HepG2 (cell line): Measurements from ENCODE around the gene UBE2M. TPM values are rescaled to one million over a fixed set of nuclear protein-coding genes. Genes with fewer than 3 reads are reported as not detected.
A peak's percentile ranks its signal among the peaks of the same experiment; 100 is the strongest.

Experiments used
- ELF1 ChIP-seq: sonication (generic); formaldehyde crosslinking; IDR thresholded peaks from 2 replicates; pipeline ENCODE4 v1.4.0; 2020; ENCODE audit warnings: missing genetic modification reagents
- ELF3 ChIP-seq: IDR thresholded peaks from 2 replicates; pipeline ENCODE4 v1.6.1; 2016; ENCODE audit warnings: missing genetic modification reagents, missing compliant biosample characterization
- ESRRA ChIP-seq: sonication (generic); formaldehyde crosslinking; IDR thresholded peaks from 2 replicates; pipeline ENCODE4 v1.5.1; 2020; ENCODE audit warnings: mild to moderate bottlenecking, low read depth, missing genetic modification reagents
- GLI4 ChIP-seq: sonication (generic); formaldehyde crosslinking; IDR thresholded peaks from 2 replicates; pipeline ENCODE4 v1.5.1; 2020; ENCODE audit warnings: missing genetic modification reagents, mild to moderate bottlenecking, moderate library complexity, borderline replicate concordance
- HDAC2 ChIP-seq: sonication (generic); formaldehyde crosslinking; IDR thresholded peaks from 2 replicates; pipeline ENCODE4 v1.4.0; 2020; ENCODE audit warnings: missing genetic modification reagents
- HES4 ChIP-seq: sonication (generic); formaldehyde crosslinking; IDR thresholded peaks from 2 replicates; pipeline ENCODE4 v1.9.0; 2021; ENCODE audit warnings: mild to moderate bottlenecking, missing genetic modification reagents, borderline replicate concordance
- HNRNPUL1 ChIP-seq: fragments of 200-400 bp; formaldehyde crosslinking; IDR thresholded peaks from 2 replicates; pipeline ENCODE4 v1.6.1; 2017; ENCODE audit warnings: low read depth, mild to moderate bottlenecking, low read length, moderate library complexity
- PCBP2 ChIP-seq: fragments of 200-400 bp; formaldehyde crosslinking; optimal IDR thresholded peaks from 2 replicates; pipeline ENCODE3; 2018; ENCODE audit warnings: low read length, low read depth; ENCODE audit not compliant: poor library complexity, severe bottlenecking
- RAD51 ChIP-seq: fragments of 450-650 bp; IDR thresholded peaks from 2 replicates; pipeline ENCODE4 v1.6.1; 2016; ENCODE audit warnings: borderline replicate concordance
- RXRA ChIP-seq: sonication (generic); formaldehyde crosslinking; IDR thresholded peaks from 2 replicates; pipeline ENCODE4 v1.5.1; 2020; ENCODE audit warnings: missing genetic modification reagents
- SAFB2 ChIP-seq: sonication (generic); formaldehyde crosslinking; IDR thresholded peaks from 2 replicates; pipeline ENCODE4 v1.5.1; 2020; ENCODE audit warnings: missing genetic modification reagents, low read depth, mild to moderate bottlenecking, borderline replicate concordance
- SALL1 ChIP-seq: sonication (generic); formaldehyde crosslinking; IDR thresholded peaks from 2 replicates; pipeline ENCODE4 v1.8.0; 2022; ENCODE audit warnings: mild to moderate bottlenecking, missing genetic modification reagents
- SAP130 ChIP-seq: IDR thresholded peaks from 2 replicates; pipeline ENCODE4 v1.6.1; 2016; ENCODE audit warnings: low read depth
- SIX4 ChIP-seq: sonication (generic); formaldehyde crosslinking; IDR thresholded peaks from 2 replicates; pipeline ENCODE4 v1.4.0; 2020; ENCODE audit warnings: missing genetic modification reagents
- ZBTB38 ChIP-seq: sonication (generic); formaldehyde crosslinking; IDR thresholded peaks from 2 replicates; pipeline ENCODE4 v1.5.1; 2020; ENCODE audit warnings: mild to moderate bottlenecking, missing genetic modification reagents
- ZFAT ChIP-seq: sonication (generic); formaldehyde crosslinking; conservative IDR thresholded peaks from 2 replicates; pipeline ENCODE4 v1.8.1; 2023; ENCODE audit warnings: missing genetic modification reagents, inconsistent platforms
- ZNF160 ChIP-seq: sonication (generic); formaldehyde crosslinking; IDR thresholded peaks from 2 replicates; pipeline ENCODE4 v1.8.0; 2022; ENCODE audit warnings: mild to moderate bottlenecking, inconsistent platforms, missing genetic modification reagents
- ZNF230 ChIP-seq: sonication (generic); formaldehyde crosslinking; IDR thresholded peaks from 2 replicates; pipeline ENCODE4 v1.4.0; 2020; ENCODE audit warnings: mild to moderate bottlenecking, missing genetic modification reagents
- ZNF234 ChIP-seq: sonication (generic); formaldehyde crosslinking; conservative IDR thresholded peaks from 2 replicates; pipeline ENCODE4 v1.5.1; 2020; ENCODE audit warnings: mild to moderate bottlenecking, missing genetic modification reagents
- ZNF34 ChIP-seq: sonication (generic); formaldehyde crosslinking; IDR thresholded peaks from 2 replicates; pipeline ENCODE4 v1.4.0; 2020; ENCODE audit warnings: mild to moderate bottlenecking, missing genetic modification reagents, borderline replicate concordance
- ZNF354B ChIP-seq: sonication (generic); formaldehyde crosslinking; IDR thresholded peaks from 2 replicates; pipeline ENCODE4 v1.8.0; 2022; ENCODE audit warnings: mild to moderate bottlenecking, missing genetic modification reagents
- ZNF432 ChIP-seq: sonication (generic); formaldehyde crosslinking; IDR thresholded peaks from 2 replicates; pipeline ENCODE4 v1.5.0; 2020; ENCODE audit warnings: missing genetic modification reagents, mild to moderate bottlenecking, borderline replicate concordance
- ZNF468 ChIP-seq: sonication (generic); formaldehyde crosslinking; IDR thresholded peaks from 2 replicates; pipeline ENCODE4 v1.8.0; 2022; ENCODE audit warnings: mild to moderate bottlenecking, moderate library complexity, missing genetic modification reagents
- ZSCAN22 ChIP-seq: sonication (generic); formaldehyde crosslinking; IDR thresholded peaks from 2 replicates; pipeline ENCODE4 v1.4.0; 2020; ENCODE audit warnings: mild to moderate bottlenecking, missing genetic modification reagents
- polyA plus RNA-seq, 8 experiments: library from polyadenylated mRNA; depleted of rRNA in 3 of 8; stranded (reverse) in 7 of 8; unstranded in 1 of 8; fragments of >200 nt; fragmentation: Illumina TruSeq in 4 of 8; extraction: Trizol in 4 of 8; gene quantifications; 2 replicates each; pipeline versions ENCODE4 v1.2.1 to v1.2.3, GENCODE V29; 2011 to 2016; ENCODE audit warnings: low read depth in 4 of 8, missing spikeins in 1 of 8, mixed read lengths in 1 of 8; ENCODE audit not compliant: insufficient read depth in 1 of 8
- total RNA-seq, 5 experiments: library from RNA; depleted of rRNA; stranded (reverse); fragments of >200 nt; fragmentation: Illumina TruSeq; extraction: Trizol; gene quantifications; 2 replicates each; pipeline ENCODE4 v1.2.3, GENCODE V29; 2016; ENCODE audit warnings: low read depth in 1 of 5
- TF ChIP-seq, protein P1 (sequence below): sonication (generic); formaldehyde crosslinking; IDR thresholded peaks from 2 replicates; pipeline ENCODE4 v1.4.0; 2020; ENCODE audit warnings: missing genetic modification reagents
- TF ChIP-seq, protein P2 (sequence below): sonication (generic); formaldehyde crosslinking; IDR thresholded peaks from 2 replicates; pipeline ENCODE4 v1.9.0; 2022; ENCODE audit warnings: missing genetic modification reagents, mild to moderate bottlenecking, borderline replicate concordance

UBE2M gene
- total and polyA plus RNA-seq, 2 of the 13 experiments (the other 11 are each of a cell fraction or from before 2014, with no cell fraction given): 36.2 to 50.3 TPM

DNA sequence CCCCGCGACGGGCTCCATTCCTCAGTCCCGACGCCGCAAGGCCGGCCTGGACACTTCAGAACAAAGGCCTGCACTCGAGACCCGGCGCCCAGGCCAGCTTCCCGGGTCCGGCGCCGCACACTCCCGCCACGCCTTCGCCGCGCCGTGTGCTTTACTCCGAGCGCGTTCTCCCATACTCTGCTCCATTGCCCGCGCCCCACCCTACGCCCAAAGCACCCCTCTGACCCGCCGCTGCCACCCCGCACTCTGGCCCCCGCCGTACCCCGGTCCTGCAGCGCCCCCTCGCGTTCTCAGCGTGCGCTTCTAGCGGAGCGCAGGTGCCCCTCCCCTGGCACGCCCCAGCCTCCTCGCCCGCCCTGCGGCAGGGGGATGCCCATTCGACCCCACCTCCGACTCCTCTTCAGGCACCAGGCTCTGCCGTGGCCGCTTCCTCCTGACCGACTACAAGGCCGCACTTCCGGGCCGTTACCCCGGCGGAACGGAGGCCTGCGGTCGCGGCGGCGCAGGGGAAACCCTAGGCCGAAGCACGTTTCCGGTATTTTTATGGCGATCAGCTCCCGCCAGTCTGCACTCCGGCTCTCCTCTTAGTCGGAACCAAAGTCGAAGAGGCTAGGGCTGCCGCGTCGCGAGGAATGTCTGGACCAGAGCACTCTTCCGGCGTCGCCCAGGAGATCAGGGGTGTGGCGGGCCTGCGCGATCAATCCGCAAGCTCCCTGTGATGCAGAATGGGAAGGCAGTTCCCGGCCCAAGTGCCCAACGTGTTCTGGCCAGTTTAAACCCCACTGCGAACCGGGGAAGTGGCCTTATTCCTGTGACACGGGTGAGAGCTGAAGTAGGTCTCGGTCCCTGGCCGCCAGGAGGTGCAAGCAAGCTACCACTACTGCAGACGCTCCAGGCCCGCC is 38.8 kb downstream of the UBE2M start, which contains the start of gene ZBTB45 (continued):
- TF ChIP-seq, protein P1, sequence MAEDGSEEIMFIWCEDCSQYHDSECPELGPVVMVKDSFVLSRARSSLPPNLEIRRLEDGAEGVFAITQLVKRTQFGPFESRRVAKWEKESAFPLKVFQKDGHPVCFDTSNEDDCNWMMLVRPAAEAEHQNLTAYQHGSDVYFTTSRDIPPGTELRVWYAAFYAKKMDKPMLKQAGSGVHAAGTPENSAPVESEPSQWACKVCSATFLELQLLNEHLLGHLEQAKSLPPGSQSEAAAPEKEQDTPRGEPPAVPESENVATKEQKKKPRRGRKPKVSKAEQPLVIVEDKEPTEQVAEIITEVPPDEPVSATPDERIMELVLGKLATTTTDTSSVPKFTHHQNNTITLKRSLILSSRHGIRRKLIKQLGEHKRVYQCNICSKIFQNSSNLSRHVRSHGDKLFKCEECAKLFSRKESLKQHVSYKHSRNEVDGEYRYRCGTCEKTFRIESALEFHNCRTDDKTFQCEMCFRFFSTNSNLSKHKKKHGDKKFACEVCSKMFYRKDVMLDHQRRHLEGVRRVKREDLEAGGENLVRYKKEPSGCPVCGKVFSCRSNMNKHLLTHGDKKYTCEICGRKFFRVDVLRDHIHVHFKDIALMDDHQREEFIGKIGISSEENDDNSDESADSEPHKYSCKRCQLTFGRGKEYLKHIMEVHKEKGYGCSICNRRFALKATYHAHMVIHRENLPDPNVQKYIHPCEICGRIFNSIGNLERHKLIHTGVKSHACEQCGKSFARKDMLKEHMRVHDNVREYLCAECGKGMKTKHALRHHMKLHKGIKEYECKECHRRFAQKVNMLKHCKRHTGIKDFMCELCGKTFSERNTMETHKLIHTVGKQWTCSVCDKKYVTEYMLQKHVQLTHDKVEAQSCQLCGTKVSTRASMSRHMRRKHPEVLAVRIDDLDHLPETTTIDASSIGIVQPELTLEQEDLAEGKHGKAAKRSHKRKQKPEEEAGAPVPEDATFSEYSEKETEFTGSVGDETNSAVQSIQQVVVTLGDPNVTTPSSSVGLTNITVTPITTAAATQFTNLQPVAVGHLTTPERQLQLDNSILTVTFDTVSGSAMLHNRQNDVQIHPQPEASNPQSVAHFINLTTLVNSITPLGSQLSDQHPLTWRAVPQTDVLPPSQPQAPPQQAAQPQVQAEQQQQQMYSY (CRISPR knock-in tag): peak; percentile 60
- TF ChIP-seq, protein P2, sequence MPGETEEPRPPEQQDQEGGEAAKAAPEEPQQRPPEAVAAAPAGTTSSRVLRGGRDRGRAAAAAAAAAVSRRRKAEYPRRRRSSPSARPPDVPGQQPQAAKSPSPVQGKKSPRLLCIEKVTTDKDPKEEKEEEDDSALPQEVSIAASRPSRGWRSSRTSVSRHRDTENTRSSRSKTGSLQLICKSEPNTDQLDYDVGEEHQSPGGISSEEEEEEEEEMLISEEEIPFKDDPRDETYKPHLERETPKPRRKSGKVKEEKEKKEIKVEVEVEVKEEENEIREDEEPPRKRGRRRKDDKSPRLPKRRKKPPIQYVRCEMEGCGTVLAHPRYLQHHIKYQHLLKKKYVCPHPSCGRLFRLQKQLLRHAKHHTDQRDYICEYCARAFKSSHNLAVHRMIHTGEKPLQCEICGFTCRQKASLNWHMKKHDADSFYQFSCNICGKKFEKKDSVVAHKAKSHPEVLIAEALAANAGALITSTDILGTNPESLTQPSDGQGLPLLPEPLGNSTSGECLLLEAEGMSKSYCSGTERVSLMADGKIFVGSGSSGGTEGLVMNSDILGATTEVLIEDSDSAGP: peak; percentile 97
- TF ChIP-seq SAP130 (CRISPR knock-in tag) (peak; percentile 97), ZNF432 (CRISPR knock-in tag) (no peak), SIX4 (CRISPR knock-in tag) (no peak; the same call in 1 of the 2 replicates), RXRA (peak; percentile 91), ELF3 (CRISPR knock-in tag) (peak; percentile 95), ZNF468 (peak; percentile 24; the same call in 1 of the 2 replicates), HDAC2 (CRISPR knock-in tag) (peak; percentile 91), ELF1 (peak; percentile 97), PCBP2 (no peak), SAFB2 (CRISPR knock-in tag) (peak; percentile 62), SALL1 (CRISPR knock-in tag) (peak; percentile 87), ZNF160 (CRISPR knock-in tag) (peak; percentile 84; the same call in 1 of the 2 replicates), ZBTB38 (CRISPR knock-in tag) (peak; percentile 96), ZNF34 (CRISPR knock-in tag) (peak; percentile 99), ZFAT (CRISPR knock-in tag) (no peak), GLI4 (CRISPR knock-in tag) (peak; percentile 87; the same call in 1 of the 2 replicates), ZNF354B (CRISPR knock-in tag) (no peak; the same call in 1 of the 2 replicates), ZNF234 (peak; percentile 86; the same call in 1 of the 2 replicates), RAD51 (no peak), HES4 (CRISPR knock-in tag) (0 out of 2 replicates have a peak, but pooled peaks have one; percentile 53), ZNF230 (CRISPR knock-in tag) (peak; percentile 43), ZSCAN22 (CRISPR knock-in tag) (peak; percentile 84; the same call in 1 of the 2 replicates), ESRRA (CRISPR knock-in tag) (peak; percentile 93), HNRNPUL1 (no peak)
